C4-2B (cell line): Measurements from ENCODE around the gene NCAPD3.

Source experiments
- H3K27ac ChIP-seq: fragments of 450-650 bp; 2 replicates; pipeline ENCODE4 v1.5.1; 2017
- CTCF ChIP-seq: fragments of 450-650 bp; conservative IDR thresholded peaks from 2 replicates; pipeline ENCODE4 v1.5.1; 2017; ENCODE audit warnings: mild to moderate bottlenecking
- ZFX ChIP-seq: fragments of 450-650 bp; IDR thresholded peaks from 2 replicates; pipeline ENCODE4 v1.6.1; 2017

Gene NCAPD3

GRCh38 chr11:134233729-134234179 is 10.0 kb upstream of the NCAPD3 start:
- no peak for TF ChIP-seq ZFX
- TF ChIP-seq CTCF, result no peak
- no peak overlapping the region for H3K27ac ChIP-seq

- TF ChIP-seq CTCF, result no peak
- no peak for TF ChIP-seq ZFX
- H3K27ac ChIP-seq, result no peak overlapping the region
Measured at GRCh38 chr11:134231958-134232659, 8.3 kb upstream of the NCAPD3 start.

- no peak overlapping the region for H3K27ac ChIP-seq
- no peak for TF ChIP-seq ZFX
- TF ChIP-seq CTCF, result no peak
Measured at GRCh38 chr11:134230339-134230738, 6.6 kb upstream of the NCAPD3 start.

- TF ChIP-seq ZFX (no peak), CTCF (no peak)
- H3K27ac ChIP-seq, result 0 out of 2 replicates have a peak overlapping the region, but pooled peaks have one; percentile 7
Measured at GRCh38 chr11:134229126-134229790, 5.5 kb upstream of the NCAPD3 start.

- TF ChIP-seq ZFX (no peak), CTCF (no peak)
- 0 out of 2 replicates have a peak overlapping the region, but pooled peaks have one; percentile 7 for H3K27ac ChIP-seq
Measured at GRCh38 chr11:134228625-134229024, 4.9 kb upstream of the NCAPD3 start.

- TF ChIP-seq ZFX (no peak), CTCF (no peak)
- no peak overlapping the region for H3K27ac ChIP-seq
Measured at GRCh38 chr11:134226806-134227325, 3.1 kb upstream of the NCAPD3 start.
